ENCODE measurements around the gene MYO10.
"Not testable (repeated sequence)": the region's sequence is repeated elsewhere in the genome, so short reads cannot be mapped to it uniquely, and the experiment has no call there.

Gene MYO10

DNA sequence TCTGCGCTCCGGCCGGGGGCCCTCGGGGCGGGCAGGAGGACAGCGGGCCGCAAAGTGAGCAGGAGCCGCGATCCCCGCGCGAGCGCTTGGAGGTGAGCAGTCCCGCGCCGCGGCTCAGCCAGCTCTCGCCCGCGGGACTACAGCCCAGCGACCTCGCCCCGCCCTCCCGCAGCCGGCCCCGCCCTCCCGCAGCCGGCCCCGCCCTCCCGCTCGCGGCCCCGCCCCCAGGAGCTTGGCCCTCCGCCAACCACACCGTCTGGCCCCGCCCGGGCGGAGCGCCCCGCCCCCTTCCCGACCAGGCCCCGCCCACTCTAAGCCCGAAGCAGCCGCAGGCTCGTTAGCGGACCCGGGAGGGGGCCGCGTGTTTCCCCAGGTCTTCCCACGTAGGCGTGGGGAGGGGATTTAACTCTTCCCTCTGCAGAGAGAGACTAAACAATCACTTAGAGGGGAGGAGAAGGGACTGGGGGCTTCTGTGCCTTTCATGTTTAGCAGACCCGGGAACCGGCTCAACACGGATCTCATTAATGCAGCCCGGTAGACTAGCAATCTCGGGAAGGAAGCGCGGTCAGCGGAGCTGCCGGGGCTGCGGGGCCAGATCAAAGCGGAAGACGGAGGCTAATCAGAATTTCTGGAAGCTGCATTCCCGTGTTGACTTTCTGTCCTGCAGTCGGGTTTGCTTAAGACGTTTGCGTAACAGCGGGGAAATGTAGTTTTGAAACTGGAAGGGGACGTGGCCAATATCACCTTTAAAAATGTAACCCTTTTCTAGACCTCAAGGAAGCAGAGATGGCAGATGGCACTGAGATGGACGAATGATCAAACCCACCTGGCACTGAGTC is at the start of gene MYO10:
MYO10 (minus strand) TSS at position 139 of the 839 bp plus-strand sequence. CDS start 480 bp downstream, outside the sequence.
- peak; percentile 20 to 56 (median 31) for DNase-seq (ENCODE audit: low read depth in 2 of 3, low spot score in 2 of 3)

- not testable (repeated sequence) for DNase-seq (ENCODE audit: low read depth in 2 of 3, low spot score in 2 of 3)
Observed at GRCh38 chr5:16985304-16985703, 49.2 kb upstream of the MYO10 start.

GRCh38 chr5:16983972-16984371 is 47.9 kb upstream of the MYO10 start:
- DNase-seq (ENCODE audit: low read depth in 2 of 3, low spot score in 2 of 3) = no peak

DNA sequence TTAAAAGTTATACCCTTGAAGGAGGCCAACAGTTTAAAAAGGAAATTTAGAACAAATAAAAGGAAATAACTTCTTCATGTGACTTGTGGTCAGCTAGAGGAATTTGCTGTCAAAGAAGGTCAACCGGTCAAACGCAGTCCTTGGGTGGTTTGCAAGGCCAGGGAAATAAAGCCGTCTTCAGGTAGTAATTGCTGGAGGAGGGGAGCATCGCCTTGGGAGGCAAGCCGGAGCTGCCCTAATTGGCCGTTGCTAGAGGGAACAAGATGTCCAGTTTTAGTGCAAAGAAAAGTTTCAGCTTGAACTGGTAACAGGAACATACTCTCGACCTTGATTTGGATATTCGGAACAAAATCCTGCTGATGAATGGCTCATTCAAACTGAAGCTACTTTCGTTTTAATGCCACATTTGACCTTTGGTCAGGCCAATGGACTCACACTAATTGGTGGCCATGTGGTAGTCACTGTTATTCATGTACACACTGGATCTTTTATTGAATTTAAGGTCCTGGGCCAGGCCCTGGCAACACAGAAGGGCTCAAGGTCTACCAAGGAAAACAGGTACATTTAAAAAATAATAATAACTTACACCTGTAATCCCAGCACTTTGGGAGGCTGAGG is 47.0 kb upstream of the MYO10 start:
- DNase-seq (ENCODE audit: low read depth in 2 of 3, low spot score in 2 of 3) = no peak

- DNase-seq (ENCODE audit: low read depth in 2 of 3, low spot score in 2 of 3) = no peak
Observed at GRCh38 chr5:16981700-16982099, 45.6 kb upstream of the MYO10 start.

GRCh38 chr5:16980983-16981382 is 44.9 kb upstream of the MYO10 start:
- no peak for DNase-seq (ENCODE audit: low read depth in 2 of 3, low spot score in 2 of 3)

- no peak for DNase-seq (ENCODE audit: low read depth in 2 of 3, low spot score in 2 of 3)
Observed at GRCh38 chr5:16978296-16978695, 42.2 kb upstream of the MYO10 start.

GRCh38 chr5:16976625-16977008 is 40.5 kb upstream of the MYO10 start:
- DNase-seq (ENCODE audit: low read depth in 2 of 3, low spot score in 2 of 3) = no peak

GRCh38 chr5:16975950-16976624 is 40.0 kb upstream of the MYO10 start:
- DNase-seq (ENCODE audit: low read depth in 2 of 3, low spot score in 2 of 3) = no peak

GRCh38 chr5:16974981-16975380 is 38.9 kb upstream of the MYO10 start:
- no peak for DNase-seq (ENCODE audit: low read depth in 2 of 3, low spot score in 2 of 3)

GRCh38 chr5:16970826-16971225 is 34.7 kb upstream of the MYO10 start:
- DNase-seq (ENCODE audit: low read depth in 2 of 3, low spot score in 2 of 3) = no peak

DNA sequence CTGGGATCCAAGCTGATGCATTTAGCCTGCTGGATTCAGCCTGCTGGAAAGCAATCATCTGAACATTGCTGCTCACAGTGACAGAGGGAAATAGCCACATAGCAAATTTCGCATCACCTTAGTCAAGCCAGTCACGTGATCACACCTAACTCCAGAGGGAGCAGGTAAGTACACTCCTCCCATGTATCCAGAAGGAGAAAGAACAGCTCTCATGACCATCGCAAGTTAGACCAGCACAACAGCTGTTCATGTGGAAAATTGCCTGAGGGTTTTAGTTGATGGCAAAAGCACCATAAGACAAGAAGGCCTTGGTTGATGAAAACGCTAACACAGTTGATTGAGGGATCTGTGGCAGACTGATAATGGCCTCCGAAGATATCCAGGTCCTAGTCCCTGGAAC is 34.2 kb upstream of the MYO10 start:
- DNase-seq (ENCODE audit: low read depth in 2 of 3, low spot score in 2 of 3) = no peak

DNA sequence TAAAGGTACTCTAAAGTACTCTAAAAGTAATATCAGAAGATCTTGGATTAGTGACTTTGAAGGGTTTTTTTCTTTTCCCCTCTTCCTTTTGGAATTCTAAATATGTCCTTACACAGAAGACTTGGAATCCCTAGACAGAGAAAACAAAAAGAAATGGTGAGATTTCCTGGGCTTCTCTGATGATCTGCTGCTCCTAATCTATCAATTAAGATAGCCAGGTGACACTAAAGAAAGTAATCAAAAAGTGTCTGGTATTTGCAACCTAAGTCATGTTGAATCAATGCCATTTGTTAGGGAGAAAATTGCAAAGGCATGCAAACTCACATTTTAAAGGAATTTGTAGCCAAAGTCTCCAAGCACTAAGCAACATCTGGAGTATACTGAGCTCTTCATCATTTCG is 29.5 kb upstream of the MYO10 start:
- no peak for DNase-seq (ENCODE audit: low read depth in 2 of 3, low spot score in 2 of 3)

DNA sequence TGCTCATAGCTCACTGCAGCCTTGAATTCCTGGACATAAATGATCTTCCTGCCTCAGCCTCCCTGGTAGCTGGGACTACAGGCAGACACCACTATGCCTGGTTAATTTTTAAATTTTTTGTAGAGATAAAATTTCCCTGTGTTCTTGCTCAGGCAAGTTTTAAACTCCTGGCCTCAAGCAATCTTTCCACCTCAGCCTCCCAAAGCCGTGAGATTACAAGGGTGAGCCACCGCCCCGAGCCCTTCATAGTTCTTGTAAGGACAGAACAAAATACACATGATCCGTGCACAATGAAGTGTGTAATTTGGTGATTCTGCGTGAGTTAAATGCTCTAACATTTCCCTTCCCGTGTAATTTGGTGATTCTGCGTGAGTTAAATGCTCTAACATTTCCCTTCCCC is 27.7 kb upstream of the MYO10 start:
- DNase-seq (ENCODE audit: low read depth in 2 of 3, low spot score in 2 of 3) = no peak

DNA sequence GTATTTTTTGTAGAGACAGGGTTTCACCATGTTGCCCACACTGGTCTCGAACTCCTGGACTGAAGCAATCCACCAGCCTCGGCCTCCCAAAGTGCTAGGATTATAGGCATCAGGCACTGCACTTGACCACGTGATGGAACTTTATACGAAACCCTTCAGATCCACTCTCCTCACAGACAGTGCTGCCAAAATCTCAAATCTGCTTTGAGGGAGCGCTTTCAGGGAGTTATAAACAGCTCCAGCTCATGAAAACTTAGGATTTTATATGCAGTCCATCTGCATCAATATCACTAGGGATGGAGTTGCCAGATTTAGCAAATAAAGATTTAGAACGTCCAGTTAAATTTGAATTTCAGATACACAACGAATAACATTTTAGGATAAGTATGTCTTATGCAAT is 25.0 kb upstream of the MYO10 start:
- no peak for DNase-seq (ENCODE audit: low read depth in 2 of 3, low spot score in 2 of 3)

DNA sequence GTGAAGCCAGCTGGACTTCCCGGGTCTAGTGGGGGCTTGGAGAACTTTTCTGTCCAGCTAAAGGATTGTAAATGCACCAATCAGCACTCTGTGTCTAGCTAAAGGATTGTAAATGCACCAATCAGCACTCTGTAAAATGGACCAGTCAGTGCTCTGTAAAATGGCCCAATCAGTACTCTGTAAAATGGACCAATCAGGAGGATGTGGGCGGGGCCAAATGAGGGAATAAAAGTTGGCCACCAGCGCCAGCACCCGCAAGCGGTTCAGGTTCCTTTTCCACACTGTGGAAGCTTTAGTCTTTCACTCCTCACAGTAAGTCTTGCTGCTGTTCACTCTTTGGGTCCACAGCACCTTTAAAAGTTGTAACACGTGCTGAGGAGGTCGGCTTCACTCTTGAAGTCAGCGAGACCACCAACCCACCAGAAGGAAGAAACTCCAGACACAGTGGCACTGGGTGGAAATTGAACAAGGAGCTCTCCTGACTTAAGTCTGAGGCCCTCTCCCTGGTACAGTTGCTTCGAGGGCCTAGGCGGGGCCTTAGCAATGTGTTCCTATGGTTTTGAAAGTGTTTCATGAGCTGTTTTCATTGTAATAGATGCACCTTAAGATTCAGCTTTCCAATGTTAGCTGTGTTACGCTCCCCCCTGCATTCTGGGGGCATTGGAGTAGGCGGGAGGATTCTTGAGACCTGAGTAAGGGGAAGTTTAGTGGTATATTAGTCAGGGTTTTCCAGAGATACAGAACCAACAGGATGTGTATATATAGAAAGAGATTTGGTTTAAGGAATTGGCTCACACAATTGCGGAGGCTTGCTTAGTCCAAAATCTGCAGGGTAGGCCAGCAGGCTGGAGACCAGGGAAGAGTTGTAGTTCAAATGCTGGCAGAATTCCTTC is 21.5 kb upstream of the MYO10 start:
- DNase-seq (ENCODE audit: low read depth in 2 of 3, low spot score in 2 of 3) = no peak

GRCh38 chr5:16953729-16954128 is 17.6 kb upstream of the MYO10 start:
- DNase-seq (ENCODE audit: low read depth in 2 of 3, low spot score in 2 of 3) = no peak

- no peak for DNase-seq (ENCODE audit: low read depth in 2 of 3, low spot score in 2 of 3)
Observed at GRCh38 chr5:16952968-16953671, 17.0 kb upstream of the MYO10 start.

DNA sequence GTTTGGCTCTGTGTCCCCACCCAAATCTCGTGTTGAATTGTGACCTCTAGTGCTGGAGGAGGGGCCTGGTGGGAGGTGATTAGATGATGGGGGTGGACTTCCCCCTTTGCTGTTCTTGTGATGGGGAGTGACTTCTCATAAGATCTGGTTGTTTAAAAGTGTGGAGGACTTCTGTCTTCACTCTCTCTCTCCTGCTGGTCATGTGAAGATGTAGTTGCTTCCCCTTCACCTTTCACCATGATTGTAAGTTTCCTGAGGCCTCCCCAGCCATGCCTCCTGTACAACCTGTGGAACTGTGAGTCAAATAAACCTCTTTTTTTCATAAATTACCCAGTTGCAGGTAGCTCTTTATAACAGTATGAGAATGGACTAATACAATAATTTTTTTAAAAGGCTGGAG is 10.6 kb upstream of the MYO10 start:
- no peak for DNase-seq (ENCODE audit: low read depth in 2 of 3, low spot score in 2 of 3)

GRCh38 chr5:16944816-16945562 is 8.9 kb upstream of the MYO10 start:
- no peak for DNase-seq (ENCODE audit: low read depth in 2 of 3, low spot score in 2 of 3)
